HCT116 (cell line): ENCODE measurements around the gene GSKIP. TPM values are rescaled to one million over a fixed set of nuclear protein-coding genes. Genes with fewer than 3 reads are reported as not detected.
A peak's percentile ranks its signal among the peaks of the same experiment; 100 is the strongest.

Experiments used
- ATAC-seq: fragments of 200-7000 bp; cut with Tn5 transposase; 2 replicates; pipeline ENCODE4 v1.9.1; 2020; ENCODE audit warnings: mild to moderate bottlenecking, moderate library complexity
- BruUV-seq: library from RNA; stranded (reverse); fragments of 400-500 nt; replicated peaks from 2 replicates; lab custom pipeline; 2021; lab: Mats Ljungman, UMichigan
- CTCF ChIA-PET: fragments of 300-600 bp; sonication (Branson Sonifier 250); formaldehyde crosslinking; loops from one replicate; lab custom pipeline; 2021; ENCODE audit warnings: antibody characterized with exemption; lab: Charles Lee
- POLR2A ChIA-PET: fragments of 300-600, 350-600 bp; sonication (Branson Sonifier 250); formaldehyde crosslinking; loops from one replicate; lab custom pipeline; 2021; ENCODE audit warnings: antibody characterized with exemption; lab: Charles Lee
- RAD21 ChIA-PET, 2 experiments: fragments of 300-600 bp; sonication (Branson Sonifier 250); formaldehyde crosslinking; loops; one replicate each; lab custom pipeline; 2023; ENCODE audit warnings: low total read pairs in 2 of 2; ENCODE audit not compliant: uncharacterized antibody in 2 of 2, unreplicated experiment in 2 of 2, low non-redundant PET in 1 of 2; lab: Charles Lee
- DNase-seq: peaks from one replicate; pipeline ENCODE4 v3.0.0-alpha.2; 2010; ENCODE audit warnings: low read depth, low spot score
- H2AFZ ChIP-seq: fragments of 200-600 bp; shearing (Covaris generic), sonication (generic); 2 replicates; pipeline ENCODE4 v1.6.1; 2017; ENCODE audit warnings: low read depth, mixed run types, mixed read lengths, antibody characterized with exemption, low read length; ENCODE audit not compliant: poor library complexity, severe bottlenecking
- H3K27ac ChIP-seq: 2 replicates; pipeline ENCODE4 v1.5.1; 2012; ENCODE audit warnings: low read depth, low read length
- H3K27me3 ChIP-seq: fragments of 200-600 bp; sonication (generic); 2 replicates; pipeline ENCODE4 v1.6.1; 2016; ENCODE audit warnings: mixed run types, low read length, mixed read lengths; ENCODE audit not compliant: insufficient read depth
- H3K36me3 ChIP-seq, 2 experiments: fragments of 200-500 bp in 1 of 2; fragments of 200-600 bp in 1 of 2; sonication (Bioruptor generic) in 1 of 2; sonication (generic) in 1 of 2; 2 replicates each; pipeline versions ENCODE4 v1.5.1 to v1.6.1; 2014 to 2016; ENCODE audit warnings: low read length in 2 of 2, inconsistent platforms in 1 of 2, mixed read lengths in 1 of 2, mixed run types in 1 of 2; ENCODE audit not compliant: insufficient read depth in 2 of 2, control insufficient read depth in 1 of 2
- H3K4me1 ChIP-seq, 2 experiments: fragments of 200-600 bp in 1 of 2; sonication (generic) in 1 of 2; 2 replicates each; pipeline versions ENCODE4 v1.5.1 to v1.6.1; 2012 to 2017; ENCODE audit warnings: low read length in 2 of 2, inconsistent platforms in 1 of 2, mild to moderate bottlenecking in 1 of 2, mixed read lengths in 1 of 2, mixed run types in 1 of 2, moderate library complexity in 1 of 2; ENCODE audit not compliant: insufficient read depth in 2 of 2, control insufficient read depth in 1 of 2
- H3K4me2 ChIP-seq: fragments of 200-600 bp; sonication (generic); 2 replicates; pipeline ENCODE4 v1.6.1; 2017; ENCODE audit warnings: mixed run types, low read length, mixed read lengths
- H3K4me3 ChIP-seq, 2 experiments: fragments of 200-600 bp in 1 of 2; sonication (generic) in 1 of 2; replicated peaks in 1 of 2; 2 replicates each; pipeline ENCODE4 v1.5.1; 2011 to 2016; ENCODE audit warnings: low read length in 2 of 2, control low read depth in 1 of 2, low read depth in 1 of 2, mild to moderate bottlenecking in 1 of 2, mixed read lengths in 1 of 2, mixed run types in 1 of 2
- H3K79me2 ChIP-seq: fragments of 200-600 bp; sonication (generic); 2 replicates; pipeline ENCODE4 v1.6.1; 2017; ENCODE audit warnings: mild to moderate bottlenecking, mixed run types, low read length, moderate library complexity, mixed read lengths; ENCODE audit not compliant: insufficient read depth
- H3K9ac ChIP-seq: fragments of 200-600 bp; sonication (generic); 2 replicates; pipeline ENCODE4 v1.6.1; 2016; ENCODE audit warnings: low read length, mixed read lengths
- H3K9me2 ChIP-seq: fragments of 200-600 bp; sonication (generic), shearing (Covaris generic); 2 replicates; pipeline ENCODE4 v1.6.1; 2017; ENCODE audit warnings: mixed run types, mild to moderate bottlenecking, moderate library complexity; ENCODE audit not compliant: insufficient read depth
- H3K9me3 ChIP-seq, 2 experiments: fragments of 200-500 bp in 1 of 2; fragments of 200-600 bp in 1 of 2; sonication (Bioruptor generic) in 1 of 2; sonication (generic) in 1 of 2; 2 replicates each; pipeline ENCODE4 v1.6.1; 2014 to 2017; ENCODE audit warnings: low read length in 2 of 2, mixed read lengths in 2 of 2, inconsistent platforms in 1 of 2, low read depth in 1 of 2, mild to moderate bottlenecking in 1 of 2, mixed run types in 1 of 2, moderate library complexity in 1 of 2; ENCODE audit not compliant: control insufficient read depth in 1 of 2, insufficient read depth in 1 of 2
- H4K20me1 ChIP-seq: fragments of 200-600 bp; sonication (generic), shearing (Covaris generic); 2 replicates; pipeline ENCODE4 v1.6.1; 2017; ENCODE audit warnings: mixed run types, mild to moderate bottlenecking, moderate library complexity; ENCODE audit not compliant: insufficient read depth
- EZH2 ChIP-seq: fragments of 200-600 bp; sonication (generic); IDR thresholded peaks from 2 replicates; pipeline ENCODE4 v1.6.1; 2017; ENCODE audit warnings: antibody characterized with exemption, mixed run types
- SP1 ChIP-seq: IDR thresholded peaks from 2 replicates; pipeline ENCODE4 v1.6.1; 2012; ENCODE audit warnings: low read depth
- SRF ChIP-seq: IDR thresholded peaks from 2 replicates; pipeline ENCODE4 v1.6.1; 2012; ENCODE audit warnings: low read depth
- intact Hi-C: fragments of 100-400 bp; cut with micrococcal nuclease; formaldehyde crosslinking; loops from 2 replicates; pipeline ENCODE4 v1.10.0; 2022
- total RNA-seq: library from RNA; stranded (reverse); gene quantifications from one replicate; pipeline ENCODE4 v1.2.1, GENCODE V29; 2021; ENCODE audit not compliant: unreplicated experiment

Gene GSKIP
- total RNA-seq, 1 experiment from 2014 or later, result 21.7 TPM

DNA sequence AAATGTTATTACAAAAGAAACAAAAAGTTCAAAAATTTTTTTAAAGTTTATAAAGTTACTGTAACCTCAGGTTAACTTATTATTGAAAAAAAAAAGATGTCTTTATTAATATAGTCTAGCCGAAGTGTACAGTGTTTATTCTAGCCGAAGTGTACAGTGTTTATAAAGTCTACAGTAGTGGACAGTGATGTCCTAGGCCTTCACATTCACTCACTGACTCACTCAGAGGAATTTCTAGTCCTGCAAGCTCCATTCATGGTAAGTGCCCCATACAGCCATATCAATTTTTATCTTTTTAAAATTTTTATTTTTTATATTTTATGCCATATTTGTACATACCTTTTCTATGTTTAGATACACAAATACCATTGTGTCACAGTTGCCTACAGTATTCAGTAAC is 10.6 kb upstream of the GSKIP start:
- ChIA-PET RAD21 (no interaction called here), POLR2A (no interaction called here), CTCF (no interaction called here)
- H3K4me1 ChIP-seq, result no peaks in the 10 kb centered on the region
- no peak overlapping the region for H2AFZ ChIP-seq
- H3K9me3 ChIP-seq, result no peaks in the 10 kb centered on the region
- no peak for ATAC-seq
- H3K36me3 ChIP-seq, result no peaks in the 10 kb centered on the region
- no peak overlapping the region for H3K4me3 ChIP-seq
- H3K27ac ChIP-seq, result no peak overlapping the region
- intact Hi-C loops, result no loop called here
- no peaks in the 10 kb centered on the region for H4K20me1 ChIP-seq
- no peaks in the 10 kb centered on the region for H3K27me3 ChIP-seq
- BruUV-seq, result no TSS peak
- no peak for TF ChIP-seq SRF
- no peak overlapping the region for H3K9ac ChIP-seq
- DNase-seq, result no peak
- no peaks in the 10 kb centered on the region for H3K9me2 ChIP-seq
- H3K79me2 ChIP-seq, result no peaks in the 10 kb centered on the region
- H3K4me2 ChIP-seq, result no peak overlapping the region

DNA sequence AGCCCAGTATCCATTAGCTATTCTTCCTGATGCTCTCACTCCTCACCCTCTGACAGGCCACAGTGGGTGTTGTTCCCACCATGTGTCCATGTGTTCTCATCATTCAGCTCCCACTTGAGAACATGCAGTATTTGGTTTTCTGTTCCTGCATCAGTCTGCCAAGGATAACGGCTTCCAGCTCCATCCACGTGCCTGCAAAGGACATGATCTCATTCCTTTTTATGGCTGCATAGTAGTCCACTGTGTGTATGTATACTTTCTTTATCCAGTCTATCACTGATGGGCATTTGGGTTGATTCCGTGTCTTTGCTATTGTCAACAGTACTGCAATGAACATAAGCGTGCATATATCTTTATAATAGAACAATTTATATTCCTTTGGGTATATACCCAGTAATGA is 9.1 kb upstream of the GSKIP start:
- TF ChIP-seq SP1, result no peak
- no peaks in the 10 kb centered on the region for H3K27me3 ChIP-seq
- BruUV-seq, result no TSS peak
- no peaks in the 10 kb centered on the region for H3K79me2 ChIP-seq
- POLR2A ChIA-PET, result no interaction called here
- no peak for ATAC-seq
- H3K4me3 ChIP-seq, result no peak overlapping the region
- no peaks in the 10 kb centered on the region for H3K9me2 ChIP-seq
- no peaks in the 10 kb centered on the region for H4K20me1 ChIP-seq
- H3K4me1 ChIP-seq, result no peaks in the 10 kb centered on the region
- RAD21 ChIA-PET, result no interaction called here
- no peak overlapping the region for H3K9ac ChIP-seq
- H3K4me2 ChIP-seq, result no peak overlapping the region
- no peaks in the 10 kb centered on the region for H3K9me3 ChIP-seq
- no peak for DNase-seq
- no peaks in the 10 kb centered on the region for H3K36me3 ChIP-seq
- H3K27ac ChIP-seq, result no peak overlapping the region
- CTCF ChIA-PET, result no interaction called here
- H2AFZ ChIP-seq, result no peak overlapping the region
- intact Hi-C loops, result no loop called here

DNA sequence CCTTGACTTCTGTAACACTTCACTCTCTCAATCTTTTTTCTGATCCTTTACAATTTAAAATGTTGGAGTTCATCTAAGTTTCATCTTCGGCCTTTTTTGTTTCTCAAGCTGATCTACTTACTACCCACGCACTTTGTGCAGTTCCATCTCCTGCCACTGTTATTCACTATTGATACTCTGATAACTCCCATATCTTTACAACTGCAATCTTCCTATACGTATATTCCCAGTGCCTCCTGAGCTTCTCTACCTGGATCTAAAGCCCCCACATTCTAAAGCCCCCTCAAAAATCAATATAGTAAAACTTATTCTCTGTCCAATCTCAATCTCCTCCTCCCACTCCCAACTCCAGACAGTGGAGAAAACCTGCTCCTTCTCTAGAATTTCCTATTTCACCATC is 6.1 kb upstream of the GSKIP start:
- RAD21 ChIA-PET, result no interaction called here
- DNase-seq (no peak), ATAC-seq (peak; percentile 57; the same call in 1 of the 2 replicates)
- Histone ChIP-seq H3K4me1 (peaks cover 5 to 8% of the 10 kb centered on the region in 2 experiments; a peak in 2 of 4 replicates), H3K4me3 (no peak overlapping the region), H4K20me1 (no peaks in the 10 kb centered on the region), H3K27me3 (no peaks in the 10 kb centered on the region), H3K4me2 (no peak overlapping the region), H2AFZ (no peak overlapping the region), H3K27ac (no peak overlapping the region), H3K36me3 (no peaks in the 10 kb centered on the region), H3K9ac (no peak overlapping the region), H3K79me2 (peaks cover 8% of the 10 kb centered on the region; the same call in 1 of the 2 replicates), H3K9me3 (no peaks in the 10 kb centered on the region), H3K9me2 (no peaks in the 10 kb centered on the region)
- no TSS peak for BruUV-seq
- TF ChIP-seq EZH2, result no peak
- POLR2A ChIA-PET, result no interaction called here
- intact Hi-C loops, result no loop called here
- CTCF ChIA-PET, result no interaction called here
